Fibroblast of villous mesenchyme (primary cell): ENCODE results near the gene VAX1. TPM values are rescaled to one million over a fixed set of nuclear protein-coding genes. Genes with fewer than 3 reads are reported as not detected.
A peak's percentile ranks its signal among the peaks of the same experiment; 100 is the strongest.

ENCODE experiments used
- DNase-seq: peaks from one replicate; pipeline ENCODE4 v3.0.0-alpha.2; 2010; ENCODE audit warnings: low read depth
- H3K4me3 ChIP-seq: 2 replicates; pipeline ENCODE4 v1.5.1; 2011; ENCODE audit warnings: low read depth, mild to moderate bottlenecking, low read length
- total RNA-seq: library from RNA; depleted of rRNA; stranded (reverse); fragments of >200 nt; gene quantifications from 2 replicates; pipeline ENCODE4 v1.2.3, GENCODE V29; 2012
- TF ChIP-seq, protein P1 (sequence below): IDR thresholded peaks from 2 replicates; pipeline ENCODE4 v1.5.1; 2012; ENCODE audit warnings: low read depth, mild to moderate bottlenecking, low read length; ENCODE audit not compliant: insufficient read depth

VAX1 gene
- total RNA-seq, 1 donor: not detected

DNA sequence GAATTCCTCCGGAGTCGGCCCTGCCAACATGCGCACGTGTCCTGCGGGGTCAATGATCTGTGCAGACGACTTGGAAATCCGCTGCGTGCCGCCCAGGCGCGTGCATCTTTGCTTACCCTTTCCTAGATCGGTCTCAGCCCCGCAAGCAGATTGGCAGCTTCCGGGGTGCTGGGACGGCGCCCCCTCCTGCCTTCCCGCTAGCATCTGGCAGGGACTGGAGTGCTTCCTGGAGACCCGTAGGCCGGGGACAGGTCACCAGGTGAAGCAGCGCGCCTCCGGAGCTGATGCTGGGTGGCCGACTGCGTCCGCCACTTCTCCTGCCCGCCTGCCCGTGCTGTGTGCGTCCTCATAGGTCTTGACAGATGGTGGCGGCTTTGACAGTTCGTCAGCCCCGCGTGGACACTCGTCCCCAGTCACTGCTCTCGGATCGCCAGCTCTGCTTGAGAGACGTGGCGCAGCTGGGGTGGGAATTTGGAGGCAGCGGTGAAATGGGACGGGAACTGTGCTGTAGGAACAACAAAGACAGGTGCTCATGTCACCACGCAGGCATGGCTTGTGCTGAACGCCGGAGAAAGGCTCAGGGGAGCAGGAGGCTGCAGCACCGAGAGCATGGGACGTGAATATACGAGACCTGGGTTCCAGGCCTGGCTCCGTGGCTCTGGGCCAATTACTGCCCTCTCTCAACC lies 37.3 kb upstream of the VAX1 start:
- H3K4me3 ChIP-seq: peak overlapping the region; percentile 45
- TF ChIP-seq, protein P1, sequence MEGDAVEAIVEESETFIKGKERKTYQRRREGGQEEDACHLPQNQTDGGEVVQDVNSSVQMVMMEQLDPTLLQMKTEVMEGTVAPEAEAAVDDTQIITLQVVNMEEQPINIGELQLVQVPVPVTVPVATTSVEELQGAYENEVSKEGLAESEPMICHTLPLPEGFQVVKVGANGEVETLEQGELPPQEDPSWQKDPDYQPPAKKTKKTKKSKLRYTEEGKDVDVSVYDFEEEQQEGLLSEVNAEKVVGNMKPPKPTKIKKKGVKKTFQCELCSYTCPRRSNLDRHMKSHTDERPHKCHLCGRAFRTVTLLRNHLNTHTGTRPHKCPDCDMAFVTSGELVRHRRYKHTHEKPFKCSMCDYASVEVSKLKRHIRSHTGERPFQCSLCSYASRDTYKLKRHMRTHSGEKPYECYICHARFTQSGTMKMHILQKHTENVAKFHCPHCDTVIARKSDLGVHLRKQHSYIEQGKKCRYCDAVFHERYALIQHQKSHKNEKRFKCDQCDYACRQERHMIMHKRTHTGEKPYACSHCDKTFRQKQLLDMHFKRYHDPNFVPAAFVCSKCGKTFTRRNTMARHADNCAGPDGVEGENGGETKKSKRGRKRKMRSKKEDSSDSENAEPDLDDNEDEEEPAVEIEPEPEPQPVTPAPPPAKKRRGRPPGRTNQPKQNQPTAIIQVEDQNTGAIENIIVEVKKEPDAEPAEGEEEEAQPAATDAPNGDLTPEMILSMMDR: no peak
- DNase-seq: no peak

- TF ChIP-seq, protein P1: peak; percentile 88
- peak; percentile 65 for DNase-seq
- peak overlapping the region; percentile 45 for H3K4me3 ChIP-seq
These were observed 36.6 kb upstream of the VAX1 start for GRCh38 chr10:117174439-117175214.

DNA sequence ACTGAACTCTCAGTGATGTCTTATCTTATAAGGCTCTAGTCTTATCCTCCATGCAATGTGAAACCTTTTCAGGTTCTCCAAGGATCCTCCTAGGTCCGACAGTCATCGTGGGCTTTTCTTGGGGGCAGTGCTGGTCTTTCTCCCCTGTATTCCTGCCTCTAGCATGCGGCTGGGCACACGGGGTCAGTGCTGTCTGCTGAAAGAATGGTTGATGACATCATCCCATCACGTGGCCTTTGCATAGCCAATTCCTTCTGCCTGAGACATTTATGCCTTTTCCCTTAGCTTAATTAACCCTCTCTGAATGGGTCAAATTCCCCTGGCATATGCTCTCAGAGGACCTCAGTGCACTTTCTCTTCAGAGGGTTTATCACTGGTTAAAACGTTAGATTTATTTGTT lies 32.2 kb upstream of the VAX1 start:
- TF ChIP-seq, protein P1: no peak
- no peak overlapping the region for H3K4me3 ChIP-seq
- DNase-seq: no peak

- no peak overlapping the region for H3K4me3 ChIP-seq
- DNase-seq: no peak
- TF ChIP-seq, protein P1: no peak
These were observed 31.4 kb upstream of the VAX1 start for GRCh38 chr10:117169480-117169879.

- H3K4me3 ChIP-seq: no peak overlapping the region
- TF ChIP-seq, protein P1: no peak
- DNase-seq: no peak
These were observed 30.7 kb upstream of the VAX1 start for GRCh38 chr10:117168729-117169128.

DNA sequence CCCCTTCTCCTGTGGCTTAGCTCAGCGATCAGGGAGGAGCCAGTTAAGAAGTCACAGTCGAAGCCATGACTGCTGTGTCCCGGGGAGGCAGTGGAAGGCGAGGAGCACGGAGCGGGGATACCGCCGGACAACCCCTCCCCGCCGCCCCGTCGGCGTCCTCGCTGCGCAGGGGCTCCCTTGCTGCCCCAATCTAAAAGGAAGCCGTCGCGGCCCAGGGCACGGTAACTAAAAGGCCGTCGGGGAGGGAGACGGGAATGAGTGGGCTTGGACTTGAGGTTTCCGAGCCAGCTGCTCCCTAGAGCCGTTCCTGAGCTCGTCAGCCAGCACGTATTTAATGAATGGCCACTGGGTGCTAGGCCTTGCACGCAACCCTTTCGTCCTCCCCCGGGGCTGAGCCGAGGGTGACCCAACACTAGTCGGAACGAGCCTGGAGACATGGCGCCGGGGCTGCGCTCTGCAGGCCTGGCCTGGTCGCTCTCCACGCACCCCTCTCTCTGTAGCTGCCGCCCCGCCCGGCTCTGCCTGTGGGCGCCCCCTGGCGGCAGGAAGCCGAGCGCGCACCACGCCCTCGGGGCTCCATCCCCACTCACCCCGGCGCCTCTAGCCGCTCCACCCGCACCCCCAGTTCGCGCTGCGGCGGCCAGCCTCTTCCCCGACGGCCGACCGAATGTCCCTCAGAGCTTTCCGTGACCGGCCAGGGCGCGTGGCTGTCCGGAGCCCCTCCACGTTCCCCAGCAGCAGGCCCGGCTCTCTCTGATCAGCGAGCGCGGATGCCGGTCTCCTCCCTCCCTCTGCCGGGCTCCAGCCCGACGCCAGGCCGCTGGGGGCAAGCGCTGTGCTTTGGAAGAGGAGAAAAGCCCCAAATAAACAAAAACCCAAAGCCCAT lies 30.0 kb upstream of the VAX1 start:
- no peak overlapping the region for H3K4me3 ChIP-seq
- DNase-seq: peak; percentile 25
- TF ChIP-seq, protein P1: peak; percentile 71
